Measurements from ENCODE around the gene SFXN5.

The SFXN5 gene

GRCh38 chr2:72954376-72955227 is 116.9 kb downstream of the SFXN5 start:
- no peak for DNase-seq

GRCh38 chr2:72953976-72954375 is 117.5 kb downstream of the SFXN5 start:
- no peak for DNase-seq

- DNase-seq = no peak
These were observed 118.0 kb downstream of the SFXN5 start for GRCh38 chr2:72953528-72953927.

- no peak for DNase-seq
These were observed 118.6 kb downstream of the SFXN5 start for GRCh38 chr2:72952961-72953360.

- DNase-seq = no peak
These were observed 119.2 kb downstream of the SFXN5 start for GRCh38 chr2:72952110-72952823.

- no peak for DNase-seq
These were observed 120.0 kb downstream of the SFXN5 start for GRCh38 chr2:72951303-72952095.

- DNase-seq = no peak
These were observed 120.8 kb downstream of the SFXN5 start for GRCh38 chr2:72950558-72951255.

GRCh38 chr2:72949642-72950041 is 121.9 kb downstream of the SFXN5 start:
- DNase-seq = peak; percentile 5

GRCh38 chr2:72949045-72949444 is 122.5 kb downstream of the SFXN5 start:
- no peak for DNase-seq

- DNase-seq = no peak
These were observed 123.3 kb downstream of the SFXN5 start for GRCh38 chr2:72947952-72948830.

GRCh38 chr2:72946466-72946865 is 125.0 kb downstream of the SFXN5 start:
- DNase-seq = no peak

- no peak for DNase-seq
These were observed 126.0 kb downstream of the SFXN5 start for GRCh38 chr2:72945450-72946019.

GRCh38 chr2:72944804-72945449 is 126.6 kb downstream of the SFXN5 start:
- no peak for DNase-seq

GRCh38 chr2:72943540-72944395 is 127.7 kb downstream of the SFXN5 start:
- DNase-seq = no peak

GRCh38 chr2:72942881-72943418 is 128.6 kb downstream of the SFXN5 start:
- no peak for DNase-seq

- no peak for DNase-seq
These were observed 129.2 kb downstream of the SFXN5 start for GRCh38 chr2:72942293-72942692.

GRCh38 chr2:72940786-72941185 is 130.7 kb downstream of the SFXN5 start:
- peak; percentile 71 for DNase-seq

- peak; percentile 6 for DNase-seq
These were observed 131.2 kb downstream of the SFXN5 start for GRCh38 chr2:72940361-72940760.

- no peak for DNase-seq
These were observed 133.1 kb downstream of the SFXN5 start for GRCh38 chr2:72938455-72938854.

- DNase-seq = peak; percentile 4
These were observed 134.2 kb downstream of the SFXN5 start for GRCh38 chr2:72937356-72937669.

Measured in fibroblast of skin of right quadriceps (primary cell).